WTC11 (cell line): Measurements from ENCODE around the gene PRR15. TPM values are rescaled to one million over a fixed set of nuclear protein-coding genes. Genes with fewer than 3 reads are reported as not detected.

ENCODE experiments used
- AFF4 ChIP-seq: sonication (generic); formaldehyde crosslinking; IDR thresholded peaks from 2 replicates; pipeline ENCODE4 v1.8.1; 2023; ENCODE audit warnings: mild to moderate bottlenecking, missing genetic modification reagents, borderline replicate concordance
- ATF1 ChIP-seq: sonication (generic); formaldehyde crosslinking; IDR thresholded peaks from 2 replicates; pipeline ENCODE4 v1.8.1; 2023; ENCODE audit warnings: mild to moderate bottlenecking, moderate library complexity, missing genetic modification reagents
- ATF2 ChIP-seq: sonication (generic); formaldehyde crosslinking; IDR thresholded peaks from 2 replicates; pipeline ENCODE4 v1.8.1; 2022; ENCODE audit warnings: low read depth, missing genetic modification reagents, borderline replicate concordance
- CREB1 ChIP-seq: sonication (generic); formaldehyde crosslinking; IDR thresholded peaks from 2 replicates; pipeline ENCODE4 v1.8.0; 2023; ENCODE audit warnings: mild to moderate bottlenecking, missing genetic modification reagents
- ERG ChIP-seq: fragments of 250-450 bp; sonication (Bioruptor Pico); IDR thresholded peaks from 2 replicates; pipeline ENCODE4 v1.8.0; 2021; ENCODE audit warnings: mild to moderate bottlenecking
- MAX ChIP-seq: sonication (generic); formaldehyde crosslinking; IDR thresholded peaks from 2 replicates; pipeline ENCODE4 v1.8.0; 2022; ENCODE audit warnings: mild to moderate bottlenecking, missing genetic modification reagents
- MLX ChIP-seq: sonication (generic); formaldehyde crosslinking; IDR thresholded peaks from 2 replicates; pipeline ENCODE4 v1.8.1; 2023; ENCODE audit warnings: mild to moderate bottlenecking, missing genetic modification reagents, moderate library complexity
- MYBL2 ChIP-seq: sonication (generic); formaldehyde crosslinking; IDR thresholded peaks from 2 replicates; pipeline ENCODE4 v1.8.1; 2023; ENCODE audit warnings: mild to moderate bottlenecking, moderate library complexity, missing genetic modification reagents
- NFATC4 ChIP-seq: fragments of 250-450 bp; sonication (Bioruptor Pico); IDR thresholded peaks from 2 replicates; pipeline ENCODE4 v1.9.0; 2021; ENCODE audit warnings: mild to moderate bottlenecking
- NR1H2 ChIP-seq: sonication (generic); formaldehyde crosslinking; IDR thresholded peaks from 2 replicates; pipeline ENCODE4 v1.9.0; 2021; ENCODE audit warnings: mild to moderate bottlenecking, moderate library complexity, missing genetic modification reagents
- OVOL2 ChIP-seq: fragments of 250-450 bp; sonication (Bioruptor Pico); IDR thresholded peaks from 2 replicates; pipeline ENCODE4 v1.9.0; 2021; ENCODE audit warnings: mild to moderate bottlenecking, borderline replicate concordance
- RELA ChIP-seq: sonication (generic); formaldehyde crosslinking; IDR thresholded peaks from 2 replicates; pipeline ENCODE4 v1.8.1; 2022; ENCODE audit warnings: missing genetic modification reagents, mild to moderate bottlenecking, borderline replicate concordance
- SMAD4 ChIP-seq: sonication (generic); formaldehyde crosslinking; IDR thresholded peaks from 2 replicates; pipeline ENCODE4 v1.8.0; 2022; ENCODE audit warnings: mild to moderate bottlenecking, missing genetic modification reagents
- TCF7 ChIP-seq: sonication (generic); formaldehyde crosslinking; IDR thresholded peaks from 2 replicates; pipeline ENCODE4 v1.8.0; 2022; ENCODE audit warnings: mild to moderate bottlenecking, low read depth, missing genetic modification reagents, moderate library complexity
- USF1 ChIP-seq: sonication (generic); formaldehyde crosslinking; IDR thresholded peaks from 2 replicates; pipeline ENCODE4 v1.8.0; 2022; ENCODE audit warnings: mild to moderate bottlenecking, missing genetic modification reagents
- ZMAT4 ChIP-seq: fragments of 250-450 bp; sonication (Bioruptor Pico); IDR thresholded peaks from 2 replicates; pipeline ENCODE4 v1.9.0; 2021; ENCODE audit warnings: mild to moderate bottlenecking
- ZNF423 ChIP-seq: fragments of 250-450 bp; sonication (Bioruptor Pico); IDR thresholded peaks from 2 replicates; pipeline ENCODE4 v2.1.2; 2022; ENCODE audit warnings: mild to moderate bottlenecking, moderate library complexity
- ZNF512 ChIP-seq: sonication (generic); formaldehyde crosslinking; IDR thresholded peaks from 2 replicates; pipeline ENCODE4 v1.8.1; 2022; ENCODE audit warnings: missing genetic modification reagents, borderline replicate concordance
- ZNF532 ChIP-seq: fragments of 250-450 bp; sonication (Bioruptor Pico); IDR thresholded peaks from 2 replicates; pipeline ENCODE4 v1.9.0; 2021; ENCODE audit warnings: mild to moderate bottlenecking, borderline replicate concordance
- ZSCAN18 ChIP-seq: fragments of 250-450 bp; sonication (Bioruptor Pico); IDR thresholded peaks from 2 replicates; pipeline ENCODE4 v2.1.2; 2022; ENCODE audit warnings: mild to moderate bottlenecking, moderate library complexity
- total RNA-seq: library from RNA; stranded (reverse); gene quantifications from 3 replicates; pipeline ENCODE4 v1.2.3, GENCODE V29; 2021

Gene PRR15
- total RNA-seq, 1 experiment from 2014 or later: 21.2 TPM

GRCh38 chr7:29563590-29564495 lies at the start of gene PRR15 (continued):
- no peak for TF ChIP-seq ATF2
- TF ChIP-seq CREB1: no peak
- TF ChIP-seq ATF1 (CRISPR knock-in tag): no peak
- TF ChIP-seq ZMAT4: no peak
- TF ChIP-seq ZSCAN18 (CRISPR knock-in tag): no peak
- TF ChIP-seq USF1: peak; percentile 50; the same call in 1 of the 2 replicates
- TF ChIP-seq OVOL2 (CRISPR knock-in tag): no peak
- no peak for TF ChIP-seq NFATC4
- TF ChIP-seq RELA (CRISPR knock-in tag): no peak
- TF ChIP-seq ZNF532 (CRISPR knock-in tag): no peak
- TF ChIP-seq MAX: peak; percentile 34; the same call in 1 of the 2 replicates
- TF ChIP-seq MLX (CRISPR knock-in tag): no peak
- TF ChIP-seq AFF4 (CRISPR knock-in tag): no peak
- TF ChIP-seq NR1H2 (CRISPR knock-in tag): no peak
- TF ChIP-seq MYBL2 (CRISPR knock-in tag): 0 out of 2 replicates have a peak, but pooled peaks have one; percentile 19
- TF ChIP-seq ERG (CRISPR knock-in tag): no peak
- peak; percentile 51; the same call in 1 of the 2 replicates for TF ChIP-seq ZNF423 (CRISPR knock-in tag)
- no peak for TF ChIP-seq ZNF512 (CRISPR knock-in tag)
- TF ChIP-seq SMAD4: no peak
- TF ChIP-seq TCF7 (CRISPR knock-in tag): no peak
